Motor neuron (in vitro differentiated cells): ENCODE results near the gene DLG2. TPM values are rescaled to one million over a fixed set of nuclear protein-coding genes. Genes with fewer than 3 reads are reported as not detected.
A peak's percentile ranks its signal among the peaks of the same experiment; 100 is the strongest.

Source experiments
- ATAC-seq, 8 experiments: fragments of 200-7000 bp; cut with Tn5 transposase; replicated peaks in 6 of 8; 2 replicates each; pipeline ENCODE4 v1.8.0; 2021; ENCODE audit warnings: mild to moderate bottlenecking in 8 of 8, moderate library complexity in 8 of 8
- H3K27ac ChIP-seq, 2 donors: fragments of 250-450 bp; sonication (Bioruptor Pico); 2 replicates each; pipeline ENCODE4 v1.9.0; 2021; ENCODE audit warnings: antibody characterized with exemption in 2 of 2, mild to moderate bottlenecking in 2 of 2, moderate library complexity in 1 of 2
- H3K4me1 ChIP-seq, 2 donors: fragments of 250-450 bp; sonication (Bioruptor Pico); replicated peaks in 1 of 2; 2 replicates each; pipeline ENCODE4 v1.6.1; 2021; ENCODE audit warnings: antibody characterized with exemption in 2 of 2, mild to moderate bottlenecking in 2 of 2, moderate library complexity in 1 of 2
- H3K4me3 ChIP-seq, 5 donors: fragments of 250-450 bp; sonication (Bioruptor Pico); 2 replicates each; pipeline ENCODE4 v1.9.0; 2021; ENCODE audit warnings: antibody characterized with exemption in 5 of 5, mild to moderate bottlenecking in 5 of 5, moderate library complexity in 4 of 5
- WGBS, 10 experiments: fragments of 450-650 bp; shearing (Covaris generic); methylation state at CpG; one replicate each; pipeline ENCODE4 v1.0.0; 2022; 5-methylcytosine and 5-hydroxymethylcytosine counted together
- in situ Hi-C, 9 experiments: fragments of 400-800 bp; cut with MboI; loops; one replicate each; pipeline ENCODE4 v1.15.0; 2021; ENCODE audit warnings: low sequenced_read_pairs in 9 of 9, low pct_unique_long_range_greater_than_20kb in 2 of 9; ENCODE audit not compliant: unreplicated experiment in 9 of 9
- total RNA-seq, 8 experiments: library from RNA; unstranded; fragments of 300-600 nt; gene quantifications; 2 replicates each; pipeline versions ENCODE4 v1.2.3 to v1.2.4, GENCODE V29; 2022

DLG2 gene
- total RNA-seq, 8 experiments from 2014 or later = 1.3 to 17.5 (median 6.5) TPM

DNA sequence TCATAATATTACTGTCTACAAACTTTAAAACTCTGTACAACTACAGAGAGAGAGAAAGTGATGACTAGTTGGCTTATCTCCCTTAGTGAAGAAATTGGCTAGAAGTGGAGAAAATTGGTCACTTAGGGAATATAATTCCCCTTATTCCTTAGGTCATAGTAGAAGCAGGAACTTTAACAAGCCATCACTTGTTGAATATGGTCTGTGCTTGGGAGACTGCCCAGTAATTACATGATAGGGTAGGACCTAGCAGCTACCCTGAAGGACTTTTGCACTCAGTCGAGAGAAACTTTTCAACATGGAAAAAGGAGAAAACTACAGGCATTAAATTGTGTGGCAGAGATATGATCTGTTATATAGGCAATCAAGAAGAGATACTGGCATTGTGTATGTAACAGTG, 1764.5 kb downstream of the DLG2 start:
- peaks cover 0 to 2% of the 10 kb centered on the region in 2 donors for H3K4me1 ChIP-seq
- no peak overlapping the region for H3K4me3 ChIP-seq
- in situ Hi-C loops = no loop called here
- no peak overlapping the region for H3K27ac ChIP-seq
- 13 to 100% (median 86%) methylated on average over 1 of the region's 1 CpG; no CpG with 5 or more reads in 3 of the 10 experiments for WGBS, 10 experiments
- no peak for ATAC-seq

GRCh38 chr11:83862033-83862432, 1765.1 kb downstream of the DLG2 start:
- Histone ChIP-seq H3K4me3 (no peak overlapping the region), H3K27ac (no peak overlapping the region), H3K4me1 (peaks cover 0 to 2% of the 10 kb centered on the region in 2 donors)
- in situ Hi-C loops = no loop called here
- WGBS, 10 experiments = 0 to 97% (median 57%) methylated on average over 2 to 3 of the region's 3 CpGs; no CpG with 5 or more reads in 2 of the 10 experiments
- ATAC-seq = no peak

GRCh38 chr11:83858694-83859093, 1768.5 kb downstream of the DLG2 start:
- Histone ChIP-seq H3K4me1 (no peaks in the 10 kb centered on the region), H3K4me3 (no peak overlapping the region), H3K27ac (no peak overlapping the region)
- in situ Hi-C loops = no loop called here
- WGBS, 10 experiments = 14 to 89% (median 73%) methylated on average over 1 of the region's 1 CpG; no CpG with 5 or more reads in 4 of the 10 experiments
- no peak for ATAC-seq

GRCh38 chr11:83855237-83855636, 1771.9 kb downstream of the DLG2 start:
- no peak overlapping the region for H3K4me3 ChIP-seq
- no peaks in the 10 kb centered on the region for H3K4me1 ChIP-seq
- in situ Hi-C loops = no loop called here
- 8 to 100% (median 69%) methylated on average over 1 of the region's 1 CpG; no CpG with 5 or more reads in 2 of the 10 experiments for WGBS, 10 experiments
- H3K27ac ChIP-seq = no peak overlapping the region
- no peak for ATAC-seq

GRCh38 chr11:83852775-83853442, 1774.2 kb downstream of the DLG2 start:
- Histone ChIP-seq H3K4me3 (no peak overlapping the region), H3K27ac (no peak overlapping the region), H3K4me1 (no peaks in the 10 kb centered on the region)
- in situ Hi-C loops = no loop called here
- ATAC-seq = no peak
- whole genome bisulfite sequencing, 10 experiments = 0 to 88% (median 47%) methylated on average over 1 of the region's 1 CpG; no CpG with 5 or more reads in 2 of the 10 experiments

DNA sequence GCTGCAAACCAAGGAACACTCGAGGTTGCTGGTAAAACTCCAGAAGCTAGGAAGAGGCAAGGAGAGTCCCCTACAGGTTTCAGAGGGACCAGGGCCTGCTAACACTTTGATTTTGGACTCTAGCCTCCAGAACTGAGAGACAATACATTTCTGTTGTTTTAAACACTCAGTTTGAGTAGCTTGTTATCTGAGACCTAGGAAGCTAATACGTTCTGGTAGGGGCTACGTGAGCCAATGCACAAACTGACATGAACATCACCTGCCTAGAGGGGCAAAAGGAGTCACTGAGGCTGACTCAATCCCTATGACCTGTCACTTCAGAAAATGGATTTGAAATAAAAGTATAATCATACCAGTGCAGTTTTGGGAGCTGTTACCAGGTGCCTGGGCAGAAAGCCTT, 1775.1 kb downstream of the DLG2 start:
- in situ Hi-C loops = no loop called here
- Histone ChIP-seq H3K4me1 (no peaks in the 10 kb centered on the region), H3K27ac (no peak overlapping the region), H3K4me3 (no peak overlapping the region)
- no peak for ATAC-seq
- 42 to 100% (median 87%) methylated on average over 1 to 3 of the region's 3 CpGs; no CpG with 5 or more reads in 1 of the 10 experiments for WGBS, 10 experiments

- WGBS, 10 experiments = 3 to 100% (median 88%) methylated on average over 3 to 6 of the region's 6 CpGs
- Histone ChIP-seq H3K4me3 (no peak overlapping the region), H3K4me1 (no peaks in the 10 kb centered on the region), H3K27ac (no peak overlapping the region)
- in situ Hi-C loops = loop anchor here in 7 of 9 experiments (25.0 kb wide), 5 partner anchors 215 to 715 kb away; no protein-coding TSS in a partner anchor
- ATAC-seq = peak in 2 of 8 experiments; percentile 46 to 78
Observed at GRCh38 chr11:83847467-83848034, 1779.6 kb downstream of the DLG2 start.

- H3K4me3 ChIP-seq = no peak overlapping the region
- WGBS, 10 experiments = 43 to 100% (median 54%) methylated on average over 1 of the region's 1 CpG; no CpG with 5 or more reads in 3 of the 10 experiments
- no peaks in the 10 kb centered on the region for H3K4me1 ChIP-seq
- in situ Hi-C loops = loop anchor here in 7 of 9 experiments (25.0 kb wide), 5 partner anchors 217 to 717 kb away; no protein-coding TSS in a partner anchor
- H3K27ac ChIP-seq = no peak overlapping the region
- ATAC-seq = peak in 3 of 8 experiments; percentile 7 to 23 (median 21)
Observed at GRCh38 chr11:83845797-83846196, 1781.3 kb downstream of the DLG2 start.

- in situ Hi-C loops = loop anchor here in 7 of 9 experiments (25.0 kb wide), 5 partner anchors 222 to 722 kb away; no protein-coding TSS in a partner anchor
- H3K27ac ChIP-seq = no peak overlapping the region
- WGBS, 10 experiments = 75 to 100% (median 94%) methylated on average over 1 to 2 of the region's 2 CpGs; no CpG with 5 or more reads in 1 of the 10 experiments
- ATAC-seq = no peak
- H3K4me1 ChIP-seq = peaks cover 0 to 2% of the 10 kb centered on the region in 2 donors
- no peak overlapping the region for H3K4me3 ChIP-seq
Observed at GRCh38 chr11:83840326-83840725, 1786.8 kb downstream of the DLG2 start.

DNA sequence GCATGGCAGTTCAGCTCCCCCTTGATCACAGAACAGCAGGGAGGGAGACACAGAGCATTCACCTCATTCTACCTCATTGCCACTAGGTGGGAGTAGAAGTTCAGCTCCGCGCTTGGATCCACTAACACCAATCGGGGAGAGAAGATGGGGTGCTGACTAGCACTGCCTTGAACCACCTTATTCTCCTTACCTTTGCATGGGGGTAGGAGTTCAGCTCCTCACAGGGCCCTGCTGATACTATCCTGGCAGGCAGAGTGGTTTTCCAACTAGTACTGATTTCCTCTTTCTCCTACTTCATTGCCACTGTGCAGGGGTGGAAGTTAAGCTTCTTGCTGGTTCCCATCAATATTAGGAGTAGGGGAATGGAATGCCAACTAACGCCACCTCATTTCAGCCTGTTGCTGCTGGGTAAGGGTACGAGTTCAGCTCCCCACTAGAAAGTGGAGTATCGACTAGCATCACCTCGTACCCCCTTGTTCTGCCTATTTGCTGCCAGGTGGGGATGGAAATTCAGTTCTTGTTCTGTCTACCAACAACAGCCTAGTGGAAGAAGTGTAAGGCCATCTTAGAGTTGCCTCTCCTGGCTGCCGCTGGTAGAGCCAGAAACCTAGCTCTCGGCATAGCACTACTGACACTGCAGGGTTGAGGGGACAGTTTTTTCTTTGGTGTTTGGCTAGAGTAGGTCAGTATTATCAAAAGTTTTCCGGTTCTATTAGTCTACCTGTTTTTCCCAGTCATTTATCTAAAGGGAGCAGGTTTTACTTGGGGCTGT, 1790.1 kb downstream of the DLG2 start:
- in situ Hi-C loops = loop anchor here in 8 of 9 experiments (10.0 to 25.0 kb wide), 6 partner anchors 225 to 725 kb away; no protein-coding TSS in a partner anchor

DNA sequence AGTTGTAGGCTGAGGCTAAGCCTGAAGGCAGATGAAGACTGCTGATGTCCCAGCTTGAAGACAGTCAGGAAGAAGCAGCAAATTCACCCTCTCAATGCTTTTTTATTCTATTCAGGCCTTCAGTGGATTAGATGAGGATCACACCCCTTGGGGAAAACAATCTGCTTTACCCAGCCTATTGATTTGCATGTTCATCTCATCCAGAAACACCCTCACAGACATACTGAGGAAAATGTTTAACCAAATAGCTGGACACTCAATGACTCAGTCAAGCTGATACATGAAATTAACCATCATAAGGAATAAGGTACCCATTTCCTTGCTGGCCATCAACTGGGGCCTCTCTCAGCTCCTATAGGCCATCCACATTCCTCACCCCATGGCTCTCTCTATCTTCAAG, 1791.1 kb downstream of the DLG2 start:
- no peak overlapping the region for H3K4me3 ChIP-seq
- H3K27ac ChIP-seq = no peak overlapping the region
- ATAC-seq = peak in 2 of 8 experiments; percentile 64 to 83
- in situ Hi-C loops = loop anchor here in 8 of 9 experiments (10.0 to 25.0 kb wide), 6 partner anchors 226 to 726 kb away; no protein-coding TSS in a partner anchor
- H3K4me1 ChIP-seq = peaks cover 0 to 2% of the 10 kb centered on the region in 2 donors

More for the DNA sequence above, 1790.1 kb downstream of the DLG2 start:
- ATAC-seq = peak; percentile 82 to 99 (median 92)
- Histone ChIP-seq H3K27ac (no peak overlapping the region), H3K4me1 (peaks cover 0 to 2% of the 10 kb centered on the region in 2 donors), H3K4me3 (no peak overlapping the region)
- WGBS, 10 experiments = 60 to 100% (median 71%) methylated on average over 1 to 9 of the region's 10 CpGs; no CpG with 5 or more reads in 3 of the 10 experiments

- ATAC-seq = no peak
- in situ Hi-C loops = loop anchor here in 8 of 9 experiments (10.0 to 25.0 kb wide), 6 partner anchors 227 to 727 kb away; no protein-coding TSS in a partner anchor
- Histone ChIP-seq H3K27ac (no peak overlapping the region), H3K4me1 (peaks cover 0 to 2% of the 10 kb centered on the region in 2 donors), H3K4me3 (no peak overlapping the region)
- 40 to 100% (median 86%) methylated on average over 1 of the region's 1 CpG; no CpG with 5 or more reads in 2 of the 10 experiments for WGBS, 10 experiments
Observed at GRCh38 chr11:83835423-83835822, 1791.7 kb downstream of the DLG2 start.
